H1 (cell line): ENCODE measurements around the gene SIK3. TPM values are rescaled to one million over a fixed set of nuclear protein-coding genes. Genes with fewer than 3 reads are reported as not detected.

Source experiments
- CTCF ChIA-PET: fragments of 300-600 bp; sonication (Branson Sonifier 250); formaldehyde crosslinking; loops from one replicate; lab custom pipeline; 2021; ENCODE audit not compliant: partially characterized antibody; lab: Charles Lee
- POLR2A ChIA-PET: fragments of 300-600 bp; sonication (Branson Sonifier 250); formaldehyde crosslinking; loops from one replicate; lab custom pipeline; 2021; ENCODE audit warnings: inconsistent platforms; ENCODE audit not compliant: partially characterized antibody; lab: Charles Lee
- DNase-seq, 2 experiments: peaks; one replicate each; pipeline versions ENCODE4 v3.0.0 to v3.0.0-alpha.2; 2010 to 2022; ENCODE audit warnings: low spot score in 2 of 2, low read depth in 1 of 2, mixed read lengths in 1 of 2
- FAIRE-seq: peaks from 2 replicates; lab custom pipeline; 2011; peaks lifted over from hg19 to GRCh38; lab: Jason Lieb, UNC
- H2AFZ ChIP-seq: 2 replicates; pipeline ENCODE4 v1.8.1; 2012; ENCODE audit warnings: low read length, inconsistent platforms
- H2AK5ac ChIP-seq: 2 replicates; pipeline ENCODE4 v1.6.1; 2013; ENCODE audit warnings: low read depth, low read length
- H2BK120ac ChIP-seq: replicated peaks from 2 replicates; pipeline ENCODE3; 2013; ENCODE audit warnings: low read depth, low read length, inconsistent platforms
- H2BK12ac ChIP-seq: 2 replicates; pipeline ENCODE4 v1.6.1; 2013; ENCODE audit warnings: low read depth, low read length
- H2BK15ac ChIP-seq: 2 replicates; pipeline ENCODE4 v1.6.1; 2013; ENCODE audit warnings: low read length
- H2BK20ac ChIP-seq: 2 replicates; pipeline ENCODE4 v1.6.1; 2013; ENCODE audit warnings: low read length
- H2BK5ac ChIP-seq: 2 replicates; pipeline ENCODE4 v1.6.1; 2013; ENCODE audit warnings: low read depth, low read length
- H3K14ac ChIP-seq: 2 replicates; pipeline ENCODE4 v1.6.1; 2013; ENCODE audit warnings: inconsistent platforms; ENCODE audit not compliant: insufficient read length
- H3K18ac ChIP-seq: 2 replicates; pipeline ENCODE4 v1.6.1; 2013; ENCODE audit warnings: low read length; ENCODE audit errors: extremely low read depth
- H3K23ac ChIP-seq: 2 replicates; pipeline ENCODE4 v1.6.1; 2013; ENCODE audit warnings: inconsistent platforms; ENCODE audit not compliant: insufficient read length
- H3K23me2 ChIP-seq: 2 replicates; pipeline ENCODE4 v1.6.1; 2013; ENCODE audit warnings: low read depth, low read length
- H3K27ac ChIP-seq: 2 replicates; pipeline ENCODE4 v1.6.1; 2011; ENCODE audit warnings: low read depth, low read length, inconsistent platforms
- H3K27me3 ChIP-seq, 4 experiments: replicated peaks in 1 of 4; 1 replicate in 1 of 4; 2 replicates in 3 of 4; pipeline versions ENCODE4 v1.6.1 to v1.8.1; 2011 to 2013; ENCODE audit warnings: low read length in 3 of 4, mild to moderate bottlenecking in 3 of 4, inconsistent platforms in 2 of 4, mixed read lengths in 2 of 4, moderate library complexity in 1 of 4; ENCODE audit not compliant: control insufficient read depth in 3 of 4, insufficient read depth in 3 of 4; ENCODE audit errors: extremely low read depth in 1 of 4
- H3K36me3 ChIP-seq, 4 experiments: 2 replicates each; pipeline versions ENCODE4 v1.6.1 to v1.8.1; 2011 to 2013; ENCODE audit warnings: mild to moderate bottlenecking in 4 of 4, low read length in 3 of 4, moderate library complexity in 2 of 4, control low read depth in 1 of 4, inconsistent platforms in 1 of 4; ENCODE audit not compliant: insufficient read depth in 4 of 4, control insufficient read depth in 2 of 4
- H3K4ac ChIP-seq: replicated peaks from 2 replicates; pipeline ENCODE3; 2013; ENCODE audit warnings: low read length, low read depth, mixed read lengths, inconsistent platforms; ENCODE audit not compliant: insufficient read length
- H3K4me1 ChIP-seq, 4 experiments: replicated peaks in 1 of 4; 1 replicate in 1 of 4; 2 replicates in 3 of 4; pipeline versions ENCODE4 v1.6.1 to v1.8.1; 2011 to 2013; ENCODE audit warnings: low read length in 3 of 4, inconsistent platforms in 2 of 4, mixed read lengths in 1 of 4; ENCODE audit not compliant: insufficient read depth in 4 of 4, control insufficient read depth in 3 of 4
- H3K4me2 ChIP-seq, 2 experiments: 2 replicates each; pipeline versions ENCODE4 v1.6.1 to v1.8.1; 2011 to 2013; ENCODE audit warnings: low read depth in 2 of 2, low read length in 2 of 2, control low read depth in 1 of 2, inconsistent platforms in 1 of 2, mild to moderate bottlenecking in 1 of 2; ENCODE audit not compliant: insufficient read depth in 1 of 2
- H3K4me3 ChIP-seq, 4 experiments: fragments of 200-600, 300-600 bp in 1 of 4; sonication (generic), shearing (Covaris generic), sonication (Bioruptor Twin) in 1 of 4; 2 replicates each; pipeline versions ENCODE4 v1.5.1 to v1.8.1; 2011 to 2016; ENCODE audit warnings: low read length in 4 of 4, low read depth in 3 of 4, control low read depth in 2 of 4, inconsistent platforms in 2 of 4, mild to moderate bottlenecking in 2 of 4, mixed read lengths in 1 of 4, moderate library complexity in 1 of 4; ENCODE audit not compliant: insufficient read depth in 2 of 4; ENCODE audit errors: extremely low read depth in 1 of 4
- H3K56ac ChIP-seq: replicated peaks from 2 replicates; pipeline ENCODE3; 2013; ENCODE audit warnings: low read depth, mild to moderate bottlenecking, mixed read lengths, low read length, inconsistent platforms; ENCODE audit not compliant: insufficient read length
- H3K79me1 ChIP-seq: 2 replicates; pipeline ENCODE4 v1.6.1; 2013; ENCODE audit warnings: low read depth, low read length, control low read depth
- H3K79me2 ChIP-seq, 2 experiments: 2 replicates each; pipeline versions ENCODE4 v1.6.1 to v1.8.1; 2012 to 2013; ENCODE audit warnings: low read length in 2 of 2, mild to moderate bottlenecking in 2 of 2, inconsistent platforms in 1 of 2; ENCODE audit not compliant: insufficient read depth in 2 of 2, control insufficient read depth in 1 of 2
- H3K9ac ChIP-seq, 4 experiments: replicated peaks in 1 of 4; 1 replicate in 1 of 4; 2 replicates in 3 of 4; pipeline versions ENCODE4 v1.6.1 to v1.8.1; 2011 to 2013; ENCODE audit warnings: low read depth in 3 of 4, low read length in 3 of 4, control low read depth in 2 of 4, mild to moderate bottlenecking in 2 of 4, moderate library complexity in 2 of 4, inconsistent platforms in 1 of 4; ENCODE audit errors: extremely low read depth in 1 of 4
- H3K9me3 ChIP-seq, 2 experiments: 2 replicates each; pipeline versions ENCODE4 v1.6.1 to v1.8.1; 2012 to 2013; ENCODE audit warnings: mild to moderate bottlenecking in 2 of 2, moderate library complexity in 2 of 2, control low read depth in 1 of 2, inconsistent platforms in 1 of 2, low read depth in 1 of 2, low read length in 1 of 2, mixed read lengths in 1 of 2; ENCODE audit not compliant: insufficient read depth in 2 of 2
- H4K20me1 ChIP-seq, 2 experiments: replicated peaks in 1 of 2; 2 replicates each; pipeline versions ENCODE3 to v1.8.1; 2011 to 2013; ENCODE audit warnings: inconsistent platforms in 2 of 2, low read length in 2 of 2, mild to moderate bottlenecking in 1 of 2; ENCODE audit not compliant: insufficient read depth in 2 of 2, control insufficient read depth in 1 of 2
- H4K5ac ChIP-seq: 2 replicates; pipeline ENCODE4 v1.6.1; 2013; ENCODE audit warnings: low read length, low read depth, mixed read lengths, inconsistent platforms; ENCODE audit not compliant: insufficient read length
- H4K8ac ChIP-seq: 2 replicates; pipeline ENCODE4 v1.8.0; 2013; ENCODE audit warnings: mild to moderate bottlenecking, moderate library complexity, low read length, inconsistent platforms; ENCODE audit not compliant: insufficient read depth; ENCODE audit errors: extremely low read depth
- H4K91ac ChIP-seq: replicated peaks from 2 replicates; pipeline ENCODE3; 2013; ENCODE audit warnings: low read length, mixed read lengths, inconsistent platforms; ENCODE audit not compliant: insufficient read length
- ATF3 ChIP-seq: IDR thresholded peaks from 2 replicates; pipeline ENCODE4 v1.6.1; 2011; ENCODE audit warnings: low read depth, mild to moderate bottlenecking, low read length; ENCODE audit not compliant: insufficient read depth
- BCL11A ChIP-seq, 2 experiments: IDR thresholded peaks; one replicate each; pipeline ENCODE4 v1.6.1; 2011; ENCODE audit warnings: low read depth in 2 of 2, low read length in 2 of 2, mild to moderate bottlenecking in 2 of 2
- CHD2 ChIP-seq: IDR thresholded peaks from 2 replicates; pipeline ENCODE4 v1.6.1; 2012; ENCODE audit warnings: low read length, improper control_type of control experiment
- SP4 ChIP-seq: IDR thresholded peaks from 2 replicates; pipeline ENCODE4 v1.6.1; 2012; ENCODE audit warnings: low read length, inconsistent platforms
- SRF ChIP-seq: IDR thresholded peaks from 2 replicates; pipeline ENCODE4 v1.6.1; 2011; ENCODE audit warnings: mild to moderate bottlenecking, low read depth, low read length, moderate library complexity
- TAF1 ChIP-seq: IDR thresholded peaks from 2 replicates; pipeline ENCODE4 v1.6.1; 2011; ENCODE audit warnings: mild to moderate bottlenecking, low read depth, low read length
- TBP ChIP-seq: IDR thresholded peaks from 2 replicates; pipeline ENCODE4 v1.6.1; 2011; ENCODE audit warnings: low read depth, low read length, improper control_type of control experiment
- TCF12 ChIP-seq: IDR thresholded peaks from 2 replicates; pipeline ENCODE4 v1.6.1; 2011; ENCODE audit warnings: low read depth, mild to moderate bottlenecking, low read length
- TEAD4 ChIP-seq: IDR thresholded peaks from 2 replicates; pipeline ENCODE4 v1.6.1; 2012; ENCODE audit warnings: low read depth, low read length, inconsistent platforms, mixed read lengths
- ZNF274 ChIP-seq: IDR thresholded peaks from 2 replicates; pipeline ENCODE4 v1.7.0; 2012; ENCODE audit warnings: low read length, borderline replicate concordance; ENCODE audit errors: extremely low read depth
- WGBS, 2 experiments: shearing (Covaris generic) in 1 of 2; methylation state at CpG; one replicate each; pipeline versions ENCODE4 v1.1.6 to v1.1.7; 2013 to 2015; ENCODE audit warnings: low lambda C conversion rate in 2 of 2, mixed read lengths in 2 of 2, inconsistent platforms in 1 of 2, low coverage in 1 of 2, missing lambda C conversion rate in 1 of 2; ENCODE audit not compliant: insufficient replicate concordance in 2 of 2, insufficient coverage in 1 of 2, insufficient read length in 1 of 2; ENCODE audit errors: extremely low coverage in 1 of 2, missing lambda C conversion rate in 1 of 2; 5-methylcytosine and 5-hydroxymethylcytosine counted together
- polyA plus RNA-seq, 7 experiments: library from polyadenylated mRNA; depleted of rRNA in 3 of 7; stranded (reverse) in 5 of 7; unstranded in 2 of 7; fragments of >200 nt in 5 of 7; fragments of 200-250 nt in 2 of 7; gene quantifications; 1 replicate in 5 of 7; 2 replicates in 1 of 7; 4 replicates in 1 of 7; pipeline versions ENCODE4 v1.2.1 to v1.2.3, GENCODE V29; 2011 to 2013; ENCODE audit warnings: missing spikeins in 2 of 7, mixed read lengths in 2 of 7
- total RNA-seq: library from RNA; stranded (reverse); fragmentation: NEBNext Ultra II Directional; extraction: Animal tissue kit (Norgen Biotek cat#: 25700); gene quantifications from 2 replicates; pipeline ENCODE4 v1.2.1, GENCODE V29; 2021

The SIK3 gene
- total and polyA plus RNA-seq, 2 of the 8 experiments (the other 6 are each of a cell fraction or from before 2014, with no cell fraction given), result 19.9 to 32.1 TPM

DNA sequence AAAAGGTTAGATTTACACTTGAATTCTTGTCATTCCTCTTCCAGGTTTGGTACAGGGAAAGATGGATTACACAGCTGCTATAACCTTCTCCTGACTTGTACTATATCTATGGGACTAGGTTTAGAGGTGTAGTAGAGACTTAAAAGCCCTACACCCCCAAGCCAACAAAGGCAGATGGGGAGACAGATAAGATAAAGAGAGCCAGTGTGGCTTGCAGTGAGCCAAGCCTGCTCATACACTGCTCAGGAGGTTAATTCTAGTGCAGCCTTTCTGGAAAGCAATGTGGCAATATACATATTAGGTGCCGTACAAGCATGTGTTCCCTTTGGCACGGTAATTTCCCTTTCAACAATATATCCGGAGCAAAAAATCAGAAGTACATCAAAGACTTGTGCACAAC lies 10.8 kb downstream of the SIK3 start:
- CTCF ChIA-PET, result interaction anchor here (2.1 kb wide), 1 partner anchor 18 kb away, joined by 9 read pairs; no protein-coding TSS in a partner anchor
- POLR2A ChIA-PET, result no interaction called here
- Histone ChIP-seq H3K56ac (no peak overlapping the region), H2AFZ (no peak overlapping the region), H3K79me1 (no peaks in the 10 kb centered on the region; the same call in none of the 2 replicates), H3K36me3 (no peaks in the 10 kb centered on the region), H3K9me3 (no peaks in the 10 kb centered on the region), H3K18ac (no peak overlapping the region), H2BK15ac (no peak overlapping the region), H4K91ac (no peak overlapping the region), H3K9ac (no peak overlapping the region), H3K79me2 (peaks cover 9 to 86% of the 10 kb centered on the region in 2 experiments), H2BK20ac (no peak overlapping the region), H4K8ac (no peak overlapping the region), H3K23me2 (no peaks in the 10 kb centered on the region), H3K4me3 (no peak overlapping the region), H3K4ac (no peak overlapping the region), H3K23ac (no peak overlapping the region), H3K27ac (no peak overlapping the region), H3K27me3 (no peaks in the 10 kb centered on the region), H2BK120ac (no peak overlapping the region), H3K14ac (no peak overlapping the region), H4K20me1 (peaks cover 9 to 12% of the 10 kb centered on the region in 2 experiments), H2BK12ac (no peak overlapping the region), H3K4me1 (no peaks in the 10 kb centered on the region; a peak in 1 of 7 replicates), H3K4me2 (no peak overlapping the region), H2AK5ac (no peak overlapping the region), H2BK5ac (no peak overlapping the region), H4K5ac (no peak overlapping the region)
- WGBS, 2 experiments, result 98% methylated on average over 3 of the region's 3 CpGs; no CpG with 5 or more reads in 1 of the 2 experiments
- FAIRE-seq (no peak), DNase-seq (no peak)
- no peak for TF ChIP-seq TCF12
- no peak for TF ChIP-seq TBP
- no peak for TF ChIP-seq TEAD4
- TF ChIP-seq SRF, result no peak
- TF ChIP-seq TAF1, result no peak
- TF ChIP-seq SP4, result no peak
- no peak for TF ChIP-seq ZNF274
- TF ChIP-seq CHD2, result no peak
- TF ChIP-seq ATF3, result no peak
- TF ChIP-seq BCL11A (IDR thresholded peaks at IDR 0.05; ENCODE audit: low read depth in 2 of 2, low read length in 2 of 2), result no peak
